Measurements from ENCODE around the gene SMIM12. TPM values are rescaled to one million over a fixed set of nuclear protein-coding genes. Genes with fewer than 3 reads are reported as not detected.

Gene SMIM12
- total RNA-seq, 6 experiments from 2014 or later = 30.5 to 45.7 (median 32.2) TPM

DNA sequence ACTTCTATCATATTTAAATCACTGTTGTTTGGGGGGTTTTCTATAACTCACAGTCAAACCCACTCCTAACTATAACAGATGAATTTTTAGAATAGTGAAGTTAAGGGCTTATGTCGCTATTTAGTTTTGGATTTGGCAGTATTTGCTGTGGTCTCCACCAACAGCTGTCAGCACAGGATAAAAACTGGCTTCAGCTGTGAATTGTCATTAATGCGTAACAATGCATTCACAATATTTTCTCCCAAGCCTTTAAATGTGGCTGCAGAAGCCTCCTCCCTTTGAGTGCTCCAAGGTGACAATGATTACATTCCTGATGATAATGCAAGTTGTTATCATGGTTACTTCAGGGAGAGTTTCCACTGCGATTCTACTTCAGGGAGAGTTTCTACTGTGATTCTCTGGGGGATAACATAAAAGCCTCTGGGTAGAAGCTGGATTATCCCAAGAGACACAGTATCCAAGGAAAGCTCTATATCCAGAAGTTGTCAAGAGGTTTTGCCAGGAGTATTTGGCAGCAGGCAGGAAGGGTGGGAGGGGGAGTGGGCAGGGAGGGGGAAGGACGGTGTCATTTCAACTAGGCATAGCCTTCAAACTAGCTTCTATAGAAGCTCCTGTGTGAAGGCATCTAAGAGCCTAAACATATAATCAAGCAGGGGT lies 14.9 kb upstream of the SMIM12 start:
- no peak overlapping the region for H3K4me3 ChIP-seq
- H3K27me3 ChIP-seq = peaks cover 2 to 4% of the 10 kb centered on the region in 2 donors
- H3K4me1 ChIP-seq = no peaks in the 10 kb centered on the region
- DNase-seq (no peak), ATAC-seq (no peak)
- H3K9me3 ChIP-seq = no peaks in the 10 kb centered on the region
- no peak overlapping the region for H3K27ac ChIP-seq
- 56% methylated on average over 4 of the region's 4 CpGs for WGBS (ENCODE audit: insufficient coverage, low coverage, low lambda C conversion rate, missing lambda C conversion rate)
- intact Hi-C loops (cut with DNase I) = no loop called here
- H3K36me3 ChIP-seq = no peaks in the 10 kb centered on the region
- no peak for TF ChIP-seq POLR2A (IDR thresholded peaks at IDR 0.05)

DNA sequence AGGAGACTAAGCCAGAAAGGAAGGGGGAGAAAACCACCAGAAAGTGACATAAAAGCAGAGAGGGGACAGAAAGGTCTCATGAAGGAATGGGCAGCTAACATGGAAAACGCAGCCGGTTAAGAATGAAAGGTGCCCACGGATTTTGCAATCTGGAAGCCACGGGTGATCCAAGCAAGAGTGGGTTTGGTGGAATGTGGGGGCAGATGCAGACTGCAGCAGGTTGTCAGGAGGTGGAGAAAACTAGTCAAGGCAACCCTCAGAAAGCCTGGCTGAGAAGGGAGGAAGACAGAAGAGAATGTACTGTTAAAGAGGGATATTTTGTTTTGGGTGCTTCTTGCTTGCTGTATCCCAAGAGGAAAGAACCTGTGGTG lies 12.6 kb upstream of the SMIM12 start:
- TF ChIP-seq, protein P1, sequence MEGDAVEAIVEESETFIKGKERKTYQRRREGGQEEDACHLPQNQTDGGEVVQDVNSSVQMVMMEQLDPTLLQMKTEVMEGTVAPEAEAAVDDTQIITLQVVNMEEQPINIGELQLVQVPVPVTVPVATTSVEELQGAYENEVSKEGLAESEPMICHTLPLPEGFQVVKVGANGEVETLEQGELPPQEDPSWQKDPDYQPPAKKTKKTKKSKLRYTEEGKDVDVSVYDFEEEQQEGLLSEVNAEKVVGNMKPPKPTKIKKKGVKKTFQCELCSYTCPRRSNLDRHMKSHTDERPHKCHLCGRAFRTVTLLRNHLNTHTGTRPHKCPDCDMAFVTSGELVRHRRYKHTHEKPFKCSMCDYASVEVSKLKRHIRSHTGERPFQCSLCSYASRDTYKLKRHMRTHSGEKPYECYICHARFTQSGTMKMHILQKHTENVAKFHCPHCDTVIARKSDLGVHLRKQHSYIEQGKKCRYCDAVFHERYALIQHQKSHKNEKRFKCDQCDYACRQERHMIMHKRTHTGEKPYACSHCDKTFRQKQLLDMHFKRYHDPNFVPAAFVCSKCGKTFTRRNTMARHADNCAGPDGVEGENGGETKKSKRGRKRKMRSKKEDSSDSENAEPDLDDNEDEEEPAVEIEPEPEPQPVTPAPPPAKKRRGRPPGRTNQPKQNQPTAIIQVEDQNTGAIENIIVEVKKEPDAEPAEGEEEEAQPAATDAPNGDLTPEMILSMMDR (IDR thresholded peaks at IDR 0.05) = no peak
- no peak for TF ChIP-seq POLR2A (IDR thresholded peaks at IDR 0.05)
- 59% methylated on average over 4 of the region's 4 CpGs for WGBS (ENCODE audit: insufficient coverage, low coverage, low lambda C conversion rate, missing lambda C conversion rate)
- no peak overlapping the region for H3K27ac ChIP-seq
- H3K4me3 ChIP-seq = no peak overlapping the region
- no peaks in the 10 kb centered on the region for H3K4me1 ChIP-seq
- H3K27me3 ChIP-seq = no peaks in the 10 kb centered on the region
- intact Hi-C loops (cut with DNase I) = no loop called here
- no peaks in the 10 kb centered on the region for H3K9me3 ChIP-seq
- ATAC-seq = no peak
- H3K36me3 ChIP-seq = no peaks in the 10 kb centered on the region
- no peak for DNase-seq

DNA sequence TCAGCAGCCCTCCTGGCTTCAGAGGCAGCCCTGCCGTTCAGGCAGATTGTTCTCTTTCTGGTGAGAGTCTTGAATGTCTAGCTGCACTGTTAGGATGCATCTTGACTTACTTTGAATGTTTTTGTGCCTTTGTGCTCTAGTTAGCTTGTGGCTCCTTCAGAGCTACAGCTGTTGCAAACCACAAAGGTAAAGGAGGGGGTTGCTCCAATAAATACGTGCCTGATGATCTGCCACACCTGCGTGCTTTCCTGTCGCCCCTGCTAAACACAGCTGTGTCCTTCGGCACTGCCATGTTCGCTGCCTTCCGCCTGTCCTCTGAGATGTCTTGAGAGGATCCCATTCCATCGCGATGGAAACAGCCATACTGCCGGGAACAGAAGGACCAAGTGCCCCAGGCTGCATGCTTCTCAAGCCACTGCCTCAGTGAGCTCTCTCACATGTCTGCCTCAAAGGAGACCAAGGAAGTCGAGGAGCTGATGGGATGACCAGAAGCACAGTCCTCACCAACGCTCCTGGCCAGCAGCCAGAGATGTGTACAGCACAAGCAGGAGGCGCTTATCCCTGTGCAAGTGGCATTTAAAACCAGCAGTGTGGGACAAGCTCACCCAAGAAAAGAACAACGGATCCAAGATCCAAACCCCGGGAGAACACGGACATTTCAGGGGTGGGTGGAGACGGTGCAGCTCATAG lies 12.0 kb upstream of the SMIM12 start:
- H3K27me3 ChIP-seq = no peaks in the 10 kb centered on the region
- H3K27ac ChIP-seq = no peak overlapping the region
- H3K4me3 ChIP-seq = no peak overlapping the region
- no peak for TF ChIP-seq POLR2A (IDR thresholded peaks at IDR 0.05)
- intact Hi-C loops (cut with DNase I) = no loop called here
- 47% methylated on average over 11 of the region's 17 CpGs for WGBS (ENCODE audit: insufficient coverage, low coverage, low lambda C conversion rate, missing lambda C conversion rate)
- H3K9me3 ChIP-seq = no peaks in the 10 kb centered on the region
- no peaks in the 10 kb centered on the region for H3K36me3 ChIP-seq
- peaks cover 0 to 1% (median 0%) of the 10 kb centered on the region in 4 donors for H3K4me1 ChIP-seq
- DNase-seq = no peak
- no peak for ATAC-seq

DNA sequence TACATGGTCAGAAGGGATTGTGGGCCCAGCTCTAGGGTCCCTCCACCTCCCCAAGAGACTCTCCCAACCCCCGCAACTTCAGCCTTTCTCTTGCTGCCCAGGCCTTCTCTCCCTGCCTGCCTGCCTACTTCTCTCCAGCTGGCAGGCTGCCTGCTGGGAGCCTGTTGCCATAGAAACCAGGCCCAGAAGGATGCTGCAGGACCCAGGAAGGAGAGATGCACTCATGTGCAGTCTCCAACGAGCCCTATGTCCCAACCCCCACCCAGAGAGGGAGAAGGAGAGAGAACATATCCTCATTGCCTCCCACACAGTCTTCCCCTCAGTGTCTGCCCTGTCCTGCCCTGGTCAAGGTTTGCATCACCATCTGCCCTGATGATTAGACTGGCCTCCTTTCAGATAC lies 10.8 kb upstream of the SMIM12 start:
- ATAC-seq = no peak
- no peaks in the 10 kb centered on the region for H3K27me3 ChIP-seq
- H3K27ac ChIP-seq = no peak overlapping the region
- intact Hi-C loops (cut with DNase I) = no loop called here
- H3K4me3 ChIP-seq = no peak overlapping the region
- WGBS (ENCODE audit: insufficient coverage, low coverage, low lambda C conversion rate, missing lambda C conversion rate) = no CpG with 5 or more reads among the region's 2 CpGs
- no peak for DNase-seq
- TF ChIP-seq, protein P1 (IDR thresholded peaks at IDR 0.05) = no peak
- TF ChIP-seq POLR2A (IDR thresholded peaks at IDR 0.05) = no peak
- no peaks in the 10 kb centered on the region for H3K36me3 ChIP-seq
- peaks cover 0 to 7% (median 0%) of the 10 kb centered on the region in 4 donors for H3K4me1 ChIP-seq
- no peaks in the 10 kb centered on the region for H3K9me3 ChIP-seq

DNA sequence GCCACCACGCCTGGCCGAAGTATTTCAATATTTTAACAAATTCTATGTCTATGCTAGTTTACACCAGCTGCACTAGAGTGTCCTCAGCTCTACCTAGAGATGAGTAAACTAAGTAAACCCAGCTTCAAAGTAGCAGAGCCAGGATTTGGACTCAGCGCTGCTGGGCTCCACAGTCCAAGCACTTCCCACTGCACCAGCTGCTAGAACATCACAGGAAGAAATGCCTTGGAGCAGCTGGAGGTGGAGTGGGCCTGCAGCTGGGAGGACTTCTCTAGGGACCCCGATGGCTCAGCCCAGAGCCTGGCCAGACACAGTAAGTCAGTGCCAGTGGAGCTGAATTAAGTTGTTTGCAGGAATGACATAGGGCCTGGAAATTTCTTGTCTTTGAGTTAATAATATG lies 10.2 kb upstream of the SMIM12 start:
- Histone ChIP-seq H3K4me3 (no peak overlapping the region), H3K4me1 (peaks cover 0 to 7% (median 0%) of the 10 kb centered on the region in 4 donors), H3K36me3 (no peaks in the 10 kb centered on the region), H3K27ac (no peak overlapping the region), H3K27me3 (no peaks in the 10 kb centered on the region), H3K9me3 (no peaks in the 10 kb centered on the region)
- ATAC-seq (no peak), DNase-seq (no peak)
- intact Hi-C loops (cut with DNase I) = no loop called here
- WGBS (ENCODE audit: insufficient coverage, low coverage, low lambda C conversion rate, missing lambda C conversion rate) = 100% methylated on average over 1 of the region's 4 CpGs
- TF ChIP-seq POLR2A (IDR thresholded peaks at IDR 0.05) = no peak
- TF ChIP-seq, protein P1 (IDR thresholded peaks at IDR 0.05) = no peak
